WTC11 (cell line): ENCODE results near the gene TRIM44. TPM values are rescaled to one million over a fixed set of nuclear protein-coding genes. Genes with fewer than 3 reads are reported as not detected.

ENCODE experiments used
- ATAC-seq: fragments of 200-7000 bp; cut with Tn5 transposase; 2 replicates; pipeline ENCODE4 v1.10.0; 2021; ENCODE audit warnings: mild to moderate bottlenecking, moderate library complexity
- CTCF ChIA-PET: fragments of 300-600 bp; sonication (Branson Sonifier 250); formaldehyde crosslinking; loops from one replicate; lab custom pipeline; 2021; ENCODE audit warnings: antibody characterized with exemption; lab: Charles Lee
- POLR2A ChIA-PET: fragments of 350-600 bp; sonication (Branson Sonifier 250); formaldehyde crosslinking; loops from one replicate; lab custom pipeline; 2021; ENCODE audit warnings: antibody characterized with exemption; lab: Charles Lee
- DNase-seq: peaks from one replicate; pipeline ENCODE4 v3.0.0; 2021; ENCODE audit warnings: low spot score
- H3K27ac Mint-ChIP-seq: 2 replicates; pipeline ENCODE4 v1.8.0; 2021; ENCODE audit warnings: mixed read lengths
- H3K27me3 Mint-ChIP-seq: 2 replicates; pipeline ENCODE4 v1.8.0; 2021; ENCODE audit warnings: low read depth, mild to moderate bottlenecking, moderate library complexity, mixed read lengths
- H3K36me3 Mint-ChIP-seq: 2 replicates; pipeline ENCODE4 v1.8.0; 2021; ENCODE audit warnings: mixed read lengths
- H3K4me1 Mint-ChIP-seq: 2 replicates; pipeline ENCODE4 v1.8.0; 2022; ENCODE audit warnings: mixed read lengths
- H3K4me3 Mint-ChIP-seq: 2 replicates; pipeline ENCODE4 v1.8.0; 2021; ENCODE audit warnings: mild to moderate bottlenecking, moderate library complexity, mixed read lengths
- H3K9me3 Mint-ChIP-seq: 2 replicates; pipeline ENCODE4 v1.8.0; 2021; ENCODE audit warnings: mixed read lengths
- ESRRA ChIP-seq: sonication (generic); formaldehyde crosslinking; IDR thresholded peaks from 2 replicates; pipeline ENCODE4 v1.8.1; 2022; ENCODE audit warnings: mild to moderate bottlenecking, missing genetic modification reagents, borderline replicate concordance
- HMGA2 ChIP-seq: fragments of 250-450 bp; sonication (Bioruptor Pico); IDR thresholded peaks from 2 replicates; pipeline ENCODE4 v1.4.0; 2021; ENCODE audit warnings: mild to moderate bottlenecking, moderate library complexity
- NR1H2 ChIP-seq: sonication (generic); formaldehyde crosslinking; IDR thresholded peaks from 2 replicates; pipeline ENCODE4 v1.9.0; 2021; ENCODE audit warnings: mild to moderate bottlenecking, moderate library complexity, missing genetic modification reagents
- NR2C2 ChIP-seq: sonication (generic); formaldehyde crosslinking; IDR thresholded peaks from 2 replicates; pipeline ENCODE4 v1.8.0; 2022; ENCODE audit warnings: mild to moderate bottlenecking, missing genetic modification reagents
- RORB ChIP-seq: fragments of 250-450 bp; sonication (Bioruptor Pico); IDR thresholded peaks from 2 replicates; pipeline ENCODE4 v1.9.0; 2021; ENCODE audit warnings: mild to moderate bottlenecking
- SOX15 ChIP-seq: fragments of 250-450 bp; sonication (Bioruptor Pico); IDR thresholded peaks from 2 replicates; pipeline ENCODE4 v1.9.0; 2021; ENCODE audit warnings: mild to moderate bottlenecking
- ZBTB21 ChIP-seq: sonication (generic); formaldehyde crosslinking; IDR thresholded peaks from 2 replicates; pipeline ENCODE4 v1.8.1; 2023; ENCODE audit warnings: mild to moderate bottlenecking, missing genetic modification reagents, borderline replicate concordance
- ZNF219 ChIP-seq: sonication (generic); formaldehyde crosslinking; IDR thresholded peaks from 2 replicates; pipeline ENCODE4 v1.8.0; 2023; ENCODE audit warnings: missing genetic modification reagents, mild to moderate bottlenecking, borderline replicate concordance
- total RNA-seq: library from RNA; stranded (reverse); gene quantifications from 3 replicates; pipeline ENCODE4 v1.2.3, GENCODE V29; 2021
- TF ChIP-seq, protein P1 (sequence below): sonication (generic); formaldehyde crosslinking; IDR thresholded peaks from 2 replicates; pipeline ENCODE4 v1.8.0; 2023; ENCODE audit warnings: mild to moderate bottlenecking, missing genetic modification reagents
- TF ChIP-seq, protein P2 (sequence below): sonication (generic); formaldehyde crosslinking; IDR thresholded peaks from 2 replicates; pipeline ENCODE4 v1.8.1; 2023; ENCODE audit warnings: mild to moderate bottlenecking, moderate library complexity, missing genetic modification reagents
- TF ChIP-seq, protein P3 (sequence below): fragments of 250-450 bp; sonication (Bioruptor Pico); IDR thresholded peaks from 2 replicates; pipeline ENCODE4 v1.9.0; 2021; ENCODE audit warnings: moderate library complexity, mild to moderate bottlenecking, inconsistent platforms, borderline replicate concordance
- TF ChIP-seq, protein P4 (sequence below): sonication (generic); formaldehyde crosslinking; IDR thresholded peaks from 2 replicates; pipeline ENCODE4 v1.8.1; 2022; ENCODE audit warnings: low read depth, missing genetic modification reagents, borderline replicate concordance
- TF ChIP-seq, protein P5 (sequence below): sonication (generic); formaldehyde crosslinking; IDR thresholded peaks from 2 replicates; pipeline ENCODE4 v1.8.1; 2022; ENCODE audit warnings: mild to moderate bottlenecking, missing genetic modification reagents, moderate library complexity, borderline replicate concordance
- TF ChIP-seq, protein P6 (sequence below): fragments of 250-450 bp; sonication (Bioruptor Pico); IDR thresholded peaks from 2 replicates; pipeline ENCODE4 v1.9.0; 2021; ENCODE audit warnings: mild to moderate bottlenecking, borderline replicate concordance
- TF ChIP-seq, protein P7 (sequence below): sonication (generic); formaldehyde crosslinking; IDR thresholded peaks from 2 replicates; pipeline ENCODE4 v1.8.1; 2022; ENCODE audit warnings: low read depth, mild to moderate bottlenecking, moderate library complexity, missing genetic modification reagents, borderline replicate concordance
- TF ChIP-seq, protein P8 (sequence below): sonication (generic); formaldehyde crosslinking; IDR thresholded peaks from 2 replicates; pipeline ENCODE4 v1.8.0; 2022; ENCODE audit warnings: missing genetic modification reagents
- TF ChIP-seq, protein P9 (sequence below): sonication (generic); formaldehyde crosslinking; IDR thresholded peaks from 2 replicates; pipeline ENCODE4 v1.8.1; 2023; ENCODE audit warnings: mild to moderate bottlenecking, missing genetic modification reagents, moderate library complexity

TRIM44 gene
- total RNA-seq, 1 experiment from 2014 or later: 27.4 TPM

DNA sequence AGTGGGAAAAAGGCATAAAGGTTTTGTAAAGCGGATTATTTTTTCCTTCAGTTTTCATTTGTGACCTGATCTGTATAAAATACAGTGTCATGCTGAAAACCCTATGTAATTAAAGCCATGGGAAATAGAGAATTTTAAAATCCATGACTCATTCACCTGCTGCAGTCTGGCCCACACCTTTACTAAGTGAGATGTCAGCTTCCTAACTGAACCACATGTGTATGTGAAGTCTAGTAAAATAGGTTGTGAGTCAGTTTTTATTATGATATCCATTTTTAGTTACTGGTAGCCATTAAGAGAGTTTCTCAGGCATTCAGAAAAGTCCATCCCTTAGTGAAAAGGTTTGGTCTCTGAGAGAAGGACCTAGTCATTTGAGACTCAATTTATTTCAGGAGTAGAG is 60.9 kb downstream of the TRIM44 start (continued):
- TF ChIP-seq, protein P1, sequence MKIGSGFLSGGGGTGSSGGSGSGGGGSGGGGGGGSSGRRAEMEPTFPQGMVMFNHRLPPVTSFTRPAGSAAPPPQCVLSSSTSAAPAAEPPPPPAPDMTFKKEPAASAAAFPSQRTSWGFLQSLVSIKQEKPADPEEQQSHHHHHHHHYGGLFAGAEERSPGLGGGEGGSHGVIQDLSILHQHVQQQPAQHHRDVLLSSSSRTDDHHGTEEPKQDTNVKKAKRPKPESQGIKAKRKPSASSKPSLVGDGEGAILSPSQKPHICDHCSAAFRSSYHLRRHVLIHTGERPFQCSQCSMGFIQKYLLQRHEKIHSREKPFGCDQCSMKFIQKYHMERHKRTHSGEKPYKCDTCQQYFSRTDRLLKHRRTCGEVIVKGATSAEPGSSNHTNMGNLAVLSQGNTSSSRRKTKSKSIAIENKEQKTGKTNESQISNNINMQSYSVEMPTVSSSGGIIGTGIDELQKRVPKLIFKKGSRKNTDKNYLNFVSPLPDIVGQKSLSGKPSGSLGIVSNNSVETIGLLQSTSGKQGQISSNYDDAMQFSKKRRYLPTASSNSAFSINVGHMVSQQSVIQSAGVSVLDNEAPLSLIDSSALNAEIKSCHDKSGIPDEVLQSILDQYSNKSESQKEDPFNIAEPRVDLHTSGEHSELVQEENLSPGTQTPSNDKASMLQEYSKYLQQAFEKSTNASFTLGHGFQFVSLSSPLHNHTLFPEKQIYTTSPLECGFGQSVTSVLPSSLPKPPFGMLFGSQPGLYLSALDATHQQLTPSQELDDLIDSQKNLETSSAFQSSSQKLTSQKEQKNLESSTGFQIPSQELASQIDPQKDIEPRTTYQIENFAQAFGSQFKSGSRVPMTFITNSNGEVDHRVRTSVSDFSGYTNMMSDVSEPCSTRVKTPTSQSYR: no peak
- TF ChIP-seq RORB: no peak
- TF ChIP-seq, protein P2, sequence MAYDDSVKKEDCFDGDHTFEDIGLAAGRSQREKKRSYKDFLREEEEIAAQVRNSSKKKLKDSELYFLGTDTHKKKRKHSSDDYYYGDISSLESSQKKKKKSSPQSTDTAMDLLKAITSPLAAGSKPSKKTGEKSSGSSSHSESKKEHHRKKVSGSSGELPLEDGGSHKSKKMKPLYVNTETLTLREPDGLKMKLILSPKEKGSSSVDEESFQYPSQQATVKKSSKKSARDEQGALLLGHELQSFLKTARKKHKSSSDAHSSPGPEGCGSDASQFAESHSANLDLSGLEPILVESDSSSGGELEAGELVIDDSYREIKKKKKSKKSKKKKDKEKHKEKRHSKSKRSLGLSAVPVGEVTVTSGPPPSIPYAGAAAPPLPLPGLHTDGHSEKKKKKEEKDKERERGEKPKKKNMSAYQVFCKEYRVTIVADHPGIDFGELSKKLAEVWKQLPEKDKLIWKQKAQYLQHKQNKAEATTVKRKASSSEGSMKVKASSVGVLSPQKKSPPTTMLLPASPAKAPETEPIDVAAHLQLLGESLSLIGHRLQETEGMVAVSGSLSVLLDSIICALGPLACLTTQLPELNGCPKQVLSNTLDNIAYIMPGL (CRISPR knock-in tag): no peak
- TF ChIP-seq, all 79 proteins: peak for 0

DNA sequence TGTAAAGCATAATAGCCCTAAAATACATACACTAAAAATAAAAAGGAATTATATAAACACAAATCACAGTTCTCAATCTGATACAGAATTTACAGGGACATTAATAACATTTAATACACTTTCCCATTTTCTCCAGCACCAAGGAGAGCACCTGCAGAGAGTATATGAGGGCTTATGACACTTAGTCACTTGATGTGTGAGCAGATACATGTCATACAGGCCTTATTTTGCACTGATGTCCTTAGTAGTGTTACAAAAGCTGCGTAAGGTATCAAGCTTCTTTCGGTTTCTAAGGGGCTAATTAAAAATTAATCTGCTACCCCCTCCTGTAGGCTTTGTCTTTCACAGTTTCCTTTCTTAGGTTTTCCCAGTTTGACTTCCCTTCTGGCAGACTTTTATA is 61.3 kb downstream of the TRIM44 start:
- no peak for DNase-seq
- Mint-ChIP-seq H3K36me3 (peaks cover 9% of the 10 kb centered on the region; the same call in 1 of the 2 replicates), H3K4me3 (no peak overlapping the region), H3K27me3 (no peaks in the 10 kb centered on the region)
- POLR2A ChIA-PET: no interaction called here
- TF ChIP-seq, protein P3, sequence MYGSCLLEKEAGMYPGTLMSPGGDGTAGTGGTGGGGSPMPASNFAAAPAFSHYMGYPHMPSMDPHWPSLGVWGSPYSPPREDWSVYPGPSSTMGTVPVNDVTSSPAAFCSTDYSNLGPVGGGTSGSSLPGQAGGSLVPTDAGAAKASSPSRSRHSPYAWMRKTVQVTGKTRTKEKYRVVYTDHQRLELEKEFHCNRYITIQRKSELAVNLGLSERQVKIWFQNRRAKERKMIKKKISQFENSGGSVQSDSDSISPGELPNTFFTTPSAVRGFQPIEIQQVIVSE (CRISPR knock-in tag): no peak
- TF ChIP-seq, protein P4, sequence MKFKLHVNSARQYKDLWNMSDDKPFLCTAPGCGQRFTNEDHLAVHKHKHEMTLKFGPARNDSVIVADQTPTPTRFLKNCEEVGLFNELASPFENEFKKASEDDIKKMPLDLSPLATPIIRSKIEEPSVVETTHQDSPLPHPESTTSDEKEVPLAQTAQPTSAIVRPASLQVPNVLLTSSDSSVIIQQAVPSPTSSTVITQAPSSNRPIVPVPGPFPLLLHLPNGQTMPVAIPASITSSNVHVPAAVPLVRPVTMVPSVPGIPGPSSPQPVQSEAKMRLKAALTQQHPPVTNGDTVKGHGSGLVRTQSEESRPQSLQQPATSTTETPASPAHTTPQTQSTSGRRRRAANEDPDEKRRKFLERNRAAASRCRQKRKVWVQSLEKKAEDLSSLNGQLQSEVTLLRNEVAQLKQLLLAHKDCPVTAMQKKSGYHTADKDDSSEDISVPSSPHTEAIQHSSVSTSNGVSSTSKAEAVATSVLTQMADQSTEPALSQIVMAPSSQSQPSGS: no peak
- TF ChIP-seq, protein P5, sequence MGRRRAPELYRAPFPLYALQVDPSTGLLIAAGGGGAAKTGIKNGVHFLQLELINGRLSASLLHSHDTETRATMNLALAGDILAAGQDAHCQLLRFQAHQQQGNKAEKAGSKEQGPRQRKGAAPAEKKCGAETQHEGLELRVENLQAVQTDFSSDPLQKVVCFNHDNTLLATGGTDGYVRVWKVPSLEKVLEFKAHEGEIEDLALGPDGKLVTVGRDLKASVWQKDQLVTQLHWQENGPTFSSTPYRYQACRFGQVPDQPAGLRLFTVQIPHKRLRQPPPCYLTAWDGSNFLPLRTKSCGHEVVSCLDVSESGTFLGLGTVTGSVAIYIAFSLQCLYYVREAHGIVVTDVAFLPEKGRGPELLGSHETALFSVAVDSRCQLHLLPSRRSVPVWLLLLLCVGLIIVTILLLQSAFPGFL (CRISPR knock-in tag): no peak
- TF ChIP-seq, protein P6, sequence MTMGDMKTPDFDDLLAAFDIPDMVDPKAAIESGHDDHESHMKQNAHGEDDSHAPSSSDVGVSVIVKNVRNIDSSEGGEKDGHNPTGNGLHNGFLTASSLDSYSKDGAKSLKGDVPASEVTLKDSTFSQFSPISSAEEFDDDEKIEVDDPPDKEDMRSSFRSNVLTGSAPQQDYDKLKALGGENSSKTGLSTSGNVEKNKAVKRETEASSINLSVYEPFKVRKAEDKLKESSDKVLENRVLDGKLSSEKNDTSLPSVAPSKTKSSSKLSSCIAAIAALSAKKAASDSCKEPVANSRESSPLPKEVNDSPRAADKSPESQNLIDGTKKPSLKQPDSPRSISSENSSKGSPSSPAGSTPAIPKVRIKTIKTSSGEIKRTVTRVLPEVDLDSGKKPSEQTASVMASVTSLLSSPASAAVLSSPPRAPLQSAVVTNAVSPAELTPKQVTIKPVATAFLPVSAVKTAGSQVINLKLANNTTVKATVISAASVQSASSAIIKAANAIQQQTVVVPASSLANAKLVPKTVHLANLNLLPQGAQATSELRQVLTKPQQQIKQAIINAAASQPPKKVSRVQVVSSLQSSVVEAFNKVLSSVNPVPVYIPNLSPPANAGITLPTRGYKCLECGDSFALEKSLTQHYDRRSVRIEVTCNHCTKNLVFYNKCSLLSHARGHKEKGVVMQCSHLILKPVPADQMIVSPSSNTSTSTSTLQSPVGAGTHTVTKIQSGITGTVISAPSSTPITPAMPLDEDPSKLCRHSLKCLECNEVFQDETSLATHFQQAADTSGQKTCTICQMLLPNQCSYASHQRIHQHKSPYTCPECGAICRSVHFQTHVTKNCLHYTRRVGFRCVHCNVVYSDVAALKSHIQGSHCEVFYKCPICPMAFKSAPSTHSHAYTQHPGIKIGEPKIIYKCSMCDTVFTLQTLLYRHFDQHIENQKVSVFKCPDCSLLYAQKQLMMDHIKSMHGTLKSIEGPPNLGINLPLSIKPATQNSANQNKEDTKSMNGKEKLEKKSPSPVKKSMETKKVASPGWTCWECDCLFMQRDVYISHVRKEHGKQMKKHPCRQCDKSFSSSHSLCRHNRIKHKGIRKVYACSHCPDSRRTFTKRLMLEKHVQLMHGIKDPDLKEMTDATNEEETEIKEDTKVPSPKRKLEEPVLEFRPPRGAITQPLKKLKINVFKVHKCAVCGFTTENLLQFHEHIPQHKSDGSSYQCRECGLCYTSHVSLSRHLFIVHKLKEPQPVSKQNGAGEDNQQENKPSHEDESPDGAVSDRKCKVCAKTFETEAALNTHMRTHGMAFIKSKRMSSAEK (CRISPR knock-in tag): no peak
- no peak for TF ChIP-seq ESRRA (CRISPR knock-in tag)
- no peak for TF ChIP-seq NR1H2 (CRISPR knock-in tag)
- no peak for TF ChIP-seq SOX15
- no peak for TF ChIP-seq HMGA2 (CRISPR knock-in tag)
- TF ChIP-seq, protein P7, sequence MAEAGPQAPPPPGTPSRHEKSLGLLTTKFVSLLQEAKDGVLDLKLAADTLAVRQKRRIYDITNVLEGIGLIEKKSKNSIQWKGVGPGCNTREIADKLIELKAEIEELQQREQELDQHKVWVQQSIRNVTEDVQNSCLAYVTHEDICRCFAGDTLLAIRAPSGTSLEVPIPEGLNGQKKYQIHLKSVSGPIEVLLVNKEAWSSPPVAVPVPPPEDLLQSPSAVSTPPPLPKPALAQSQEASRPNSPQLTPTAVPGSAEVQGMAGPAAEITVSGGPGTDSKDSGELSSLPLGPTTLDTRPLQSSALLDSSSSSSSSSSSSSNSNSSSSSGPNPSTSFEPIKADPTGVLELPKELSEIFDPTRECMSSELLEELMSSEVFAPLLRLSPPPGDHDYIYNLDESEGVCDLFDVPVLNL: no peak
- TF ChIP-seq, protein P8, sequence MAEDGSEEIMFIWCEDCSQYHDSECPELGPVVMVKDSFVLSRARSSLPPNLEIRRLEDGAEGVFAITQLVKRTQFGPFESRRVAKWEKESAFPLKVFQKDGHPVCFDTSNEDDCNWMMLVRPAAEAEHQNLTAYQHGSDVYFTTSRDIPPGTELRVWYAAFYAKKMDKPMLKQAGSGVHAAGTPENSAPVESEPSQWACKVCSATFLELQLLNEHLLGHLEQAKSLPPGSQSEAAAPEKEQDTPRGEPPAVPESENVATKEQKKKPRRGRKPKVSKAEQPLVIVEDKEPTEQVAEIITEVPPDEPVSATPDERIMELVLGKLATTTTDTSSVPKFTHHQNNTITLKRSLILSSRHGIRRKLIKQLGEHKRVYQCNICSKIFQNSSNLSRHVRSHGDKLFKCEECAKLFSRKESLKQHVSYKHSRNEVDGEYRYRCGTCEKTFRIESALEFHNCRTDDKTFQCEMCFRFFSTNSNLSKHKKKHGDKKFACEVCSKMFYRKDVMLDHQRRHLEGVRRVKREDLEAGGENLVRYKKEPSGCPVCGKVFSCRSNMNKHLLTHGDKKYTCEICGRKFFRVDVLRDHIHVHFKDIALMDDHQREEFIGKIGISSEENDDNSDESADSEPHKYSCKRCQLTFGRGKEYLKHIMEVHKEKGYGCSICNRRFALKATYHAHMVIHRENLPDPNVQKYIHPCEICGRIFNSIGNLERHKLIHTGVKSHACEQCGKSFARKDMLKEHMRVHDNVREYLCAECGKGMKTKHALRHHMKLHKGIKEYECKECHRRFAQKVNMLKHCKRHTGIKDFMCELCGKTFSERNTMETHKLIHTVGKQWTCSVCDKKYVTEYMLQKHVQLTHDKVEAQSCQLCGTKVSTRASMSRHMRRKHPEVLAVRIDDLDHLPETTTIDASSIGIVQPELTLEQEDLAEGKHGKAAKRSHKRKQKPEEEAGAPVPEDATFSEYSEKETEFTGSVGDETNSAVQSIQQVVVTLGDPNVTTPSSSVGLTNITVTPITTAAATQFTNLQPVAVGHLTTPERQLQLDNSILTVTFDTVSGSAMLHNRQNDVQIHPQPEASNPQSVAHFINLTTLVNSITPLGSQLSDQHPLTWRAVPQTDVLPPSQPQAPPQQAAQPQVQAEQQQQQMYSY (CRISPR knock-in tag): no peak
- no peak for TF ChIP-seq ZNF219 (CRISPR knock-in tag)
- no peak for TF ChIP-seq ZBTB21
- no peak for TF ChIP-seq NR2C2 (CRISPR knock-in tag)
- TF ChIP-seq, protein P9, sequence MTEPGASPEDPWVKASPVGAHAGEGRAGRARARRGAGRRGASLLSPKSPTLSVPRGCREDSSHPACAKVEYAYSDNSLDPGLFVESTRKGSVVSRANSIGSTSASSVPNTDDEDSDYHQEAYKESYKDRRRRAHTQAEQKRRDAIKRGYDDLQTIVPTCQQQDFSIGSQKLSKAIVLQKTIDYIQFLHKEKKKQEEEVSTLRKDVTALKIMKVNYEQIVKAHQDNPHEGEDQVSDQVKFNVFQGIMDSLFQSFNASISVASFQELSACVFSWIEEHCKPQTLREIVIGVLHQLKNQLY (CRISPR knock-in tag): no peak
- TF ChIP-seq, all 79 proteins: peak for 0
- H3K9me3 Mint-ChIP-seq: no peaks in the 10 kb centered on the region
- CTCF ChIA-PET: interaction anchor here (1.7 kb wide), 1 partner anchor 535 kb away, joined by 4 read pairs; no protein-coding TSS in a partner anchor
- H3K4me1 Mint-ChIP-seq: peaks cover 15% of the 10 kb centered on the region
- no peak overlapping the region for H3K27ac Mint-ChIP-seq
- no peak for ATAC-seq
